HCT116 (cell line): Measurements from ENCODE around the gene METTL25. TPM values are rescaled to one million over a fixed set of nuclear protein-coding genes. Genes with fewer than 3 reads are reported as not detected.

Source experiments
- ATAC-seq: fragments of 200-7000 bp; cut with Tn5 transposase; 2 replicates; pipeline ENCODE4 v1.9.1; 2020; ENCODE audit warnings: mild to moderate bottlenecking, moderate library complexity
- BruUV-seq: library from RNA; stranded (reverse); fragments of 400-500 nt; replicated peaks from 2 replicates; lab custom pipeline; 2021; lab: Mats Ljungman, UMichigan
- CTCF ChIA-PET: fragments of 300-600 bp; sonication (Branson Sonifier 250); formaldehyde crosslinking; loops from one replicate; lab custom pipeline; 2021; ENCODE audit warnings: antibody characterized with exemption; lab: Charles Lee
- POLR2A ChIA-PET: fragments of 300-600, 350-600 bp; sonication (Branson Sonifier 250); formaldehyde crosslinking; loops from one replicate; lab custom pipeline; 2021; ENCODE audit warnings: antibody characterized with exemption; lab: Charles Lee
- RAD21 ChIA-PET, 2 experiments: fragments of 300-600 bp; sonication (Branson Sonifier 250); formaldehyde crosslinking; loops; one replicate each; lab custom pipeline; 2023; ENCODE audit warnings: low total read pairs in 2 of 2; ENCODE audit not compliant: uncharacterized antibody in 2 of 2, unreplicated experiment in 2 of 2, low non-redundant PET in 1 of 2; lab: Charles Lee
- DNase-seq: peaks from one replicate; pipeline ENCODE4 v3.0.0-alpha.2; 2010; ENCODE audit warnings: low read depth, low spot score
- H2AFZ ChIP-seq: fragments of 200-600 bp; shearing (Covaris generic), sonication (generic); 2 replicates; pipeline ENCODE4 v1.6.1; 2017; ENCODE audit warnings: low read depth, mixed run types, mixed read lengths, antibody characterized with exemption, low read length; ENCODE audit not compliant: poor library complexity, severe bottlenecking
- H3K27ac ChIP-seq: 2 replicates; pipeline ENCODE4 v1.5.1; 2012; ENCODE audit warnings: low read depth, low read length
- H3K27me3 ChIP-seq: fragments of 200-600 bp; sonication (generic); 2 replicates; pipeline ENCODE4 v1.6.1; 2016; ENCODE audit warnings: mixed run types, low read length, mixed read lengths; ENCODE audit not compliant: insufficient read depth
- H3K36me3 ChIP-seq, 2 experiments: fragments of 200-500 bp in 1 of 2; fragments of 200-600 bp in 1 of 2; sonication (Bioruptor generic) in 1 of 2; sonication (generic) in 1 of 2; 2 replicates each; pipeline versions ENCODE4 v1.5.1 to v1.6.1; 2014 to 2016; ENCODE audit warnings: low read length in 2 of 2, inconsistent platforms in 1 of 2, mixed read lengths in 1 of 2, mixed run types in 1 of 2; ENCODE audit not compliant: insufficient read depth in 2 of 2, control insufficient read depth in 1 of 2
- H3K4me1 ChIP-seq, 2 experiments: fragments of 200-600 bp in 1 of 2; sonication (generic) in 1 of 2; 2 replicates each; pipeline versions ENCODE4 v1.5.1 to v1.6.1; 2012 to 2017; ENCODE audit warnings: low read length in 2 of 2, inconsistent platforms in 1 of 2, mild to moderate bottlenecking in 1 of 2, mixed read lengths in 1 of 2, mixed run types in 1 of 2, moderate library complexity in 1 of 2; ENCODE audit not compliant: insufficient read depth in 2 of 2, control insufficient read depth in 1 of 2
- H3K4me2 ChIP-seq: fragments of 200-600 bp; sonication (generic); 2 replicates; pipeline ENCODE4 v1.6.1; 2017; ENCODE audit warnings: mixed run types, low read length, mixed read lengths
- H3K4me3 ChIP-seq, 2 experiments: fragments of 200-600 bp in 1 of 2; sonication (generic) in 1 of 2; replicated peaks in 1 of 2; 2 replicates each; pipeline ENCODE4 v1.5.1; 2011 to 2016; ENCODE audit warnings: low read length in 2 of 2, control low read depth in 1 of 2, low read depth in 1 of 2, mild to moderate bottlenecking in 1 of 2, mixed read lengths in 1 of 2, mixed run types in 1 of 2
- H3K79me2 ChIP-seq: fragments of 200-600 bp; sonication (generic); 2 replicates; pipeline ENCODE4 v1.6.1; 2017; ENCODE audit warnings: mild to moderate bottlenecking, mixed run types, low read length, moderate library complexity, mixed read lengths; ENCODE audit not compliant: insufficient read depth
- H3K9ac ChIP-seq: fragments of 200-600 bp; sonication (generic); 2 replicates; pipeline ENCODE4 v1.6.1; 2016; ENCODE audit warnings: low read length, mixed read lengths
- H3K9me2 ChIP-seq: fragments of 200-600 bp; sonication (generic), shearing (Covaris generic); 2 replicates; pipeline ENCODE4 v1.6.1; 2017; ENCODE audit warnings: mixed run types, mild to moderate bottlenecking, moderate library complexity; ENCODE audit not compliant: insufficient read depth
- H3K9me3 ChIP-seq, 2 experiments: fragments of 200-500 bp in 1 of 2; fragments of 200-600 bp in 1 of 2; sonication (Bioruptor generic) in 1 of 2; sonication (generic) in 1 of 2; 2 replicates each; pipeline ENCODE4 v1.6.1; 2014 to 2017; ENCODE audit warnings: low read length in 2 of 2, mixed read lengths in 2 of 2, inconsistent platforms in 1 of 2, low read depth in 1 of 2, mild to moderate bottlenecking in 1 of 2, mixed run types in 1 of 2, moderate library complexity in 1 of 2; ENCODE audit not compliant: control insufficient read depth in 1 of 2, insufficient read depth in 1 of 2
- H4K20me1 ChIP-seq: fragments of 200-600 bp; sonication (generic), shearing (Covaris generic); 2 replicates; pipeline ENCODE4 v1.6.1; 2017; ENCODE audit warnings: mixed run types, mild to moderate bottlenecking, moderate library complexity; ENCODE audit not compliant: insufficient read depth
- ATF3 ChIP-seq: IDR thresholded peaks from 2 replicates; pipeline ENCODE4 v1.6.1; 2012
- CBX3 ChIP-seq: IDR thresholded peaks from 2 replicates; pipeline ENCODE4 v1.6.1; 2012; ENCODE audit warnings: low read depth
- CEBPB ChIP-seq: IDR thresholded peaks from 2 replicates; pipeline ENCODE4 v1.6.1; 2012; ENCODE audit warnings: low read depth
- EGR1 ChIP-seq: IDR thresholded peaks from 2 replicates; pipeline ENCODE4 v1.6.1; 2012; ENCODE audit warnings: low read depth
- EZH2 ChIP-seq: fragments of 200-600 bp; sonication (generic); IDR thresholded peaks from 2 replicates; pipeline ENCODE4 v1.6.1; 2017; ENCODE audit warnings: antibody characterized with exemption, mixed run types
- EZH2phosphoT487 ChIP-seq: fragments of 200-600 bp; IDR thresholded peaks from 2 replicates; pipeline ENCODE4 v1.6.1; 2018; ENCODE audit warnings: antibody characterized with exemption, borderline replicate concordance
- FOSL1 ChIP-seq: IDR thresholded peaks from 2 replicates; pipeline ENCODE4 v1.6.1; 2012; ENCODE audit warnings: low read depth
- JUND ChIP-seq: IDR thresholded peaks from 2 replicates; pipeline ENCODE4 v1.6.1; 2012
- MAX ChIP-seq: IDR thresholded peaks from 2 replicates; pipeline ENCODE4 v1.6.1; 2012
- POLR2A ChIP-seq: IDR thresholded peaks from 2 replicates; pipeline ENCODE4 v1.7.0; 2011; ENCODE audit warnings: borderline replicate concordance; ENCODE audit not compliant: insufficient read depth, insufficient read length; ENCODE audit errors: extremely low read depth
- POLR2AphosphoS5 ChIP-seq: IDR thresholded peaks from 2 replicates; pipeline ENCODE4 v1.6.1; 2011; ENCODE audit warnings: mild to moderate bottlenecking, low read depth, low read length, moderate library complexity
- RAD21 ChIP-seq: IDR thresholded peaks from 2 replicates; pipeline ENCODE4 v1.6.1; 2012; ENCODE audit warnings: low read depth, mild to moderate bottlenecking
- REST ChIP-seq: IDR thresholded peaks from 2 replicates; pipeline ENCODE4 v1.6.1; 2012; ENCODE audit warnings: low read depth
- SP1 ChIP-seq: IDR thresholded peaks from 2 replicates; pipeline ENCODE4 v1.6.1; 2012; ENCODE audit warnings: low read depth
- SRF ChIP-seq: IDR thresholded peaks from 2 replicates; pipeline ENCODE4 v1.6.1; 2012; ENCODE audit warnings: low read depth
- TCF7L2 ChIP-seq: IDR thresholded peaks from 2 replicates; pipeline ENCODE4 v1.7.0; 2011; ENCODE audit warnings: borderline replicate concordance, inconsistent platforms; ENCODE audit not compliant: insufficient read depth, insufficient read length; ENCODE audit errors: extremely low read depth
- YY1 ChIP-seq: IDR thresholded peaks from 2 replicates; pipeline ENCODE4 v1.6.1; 2011; ENCODE audit warnings: low read length, low read depth, moderate library complexity, mild to moderate bottlenecking; ENCODE audit not compliant: insufficient replicate concordance; ENCODE audit errors: extremely low read depth
- ZBTB33 ChIP-seq: IDR thresholded peaks from 2 replicates; pipeline ENCODE4 v1.6.1; 2011; ENCODE audit warnings: mild to moderate bottlenecking, low read length, moderate library complexity; ENCODE audit not compliant: insufficient replicate concordance; ENCODE audit errors: extremely low read depth
- intact Hi-C: fragments of 100-400 bp; cut with micrococcal nuclease; formaldehyde crosslinking; loops from 2 replicates; pipeline ENCODE4 v1.10.0; 2022
- total RNA-seq: library from RNA; stranded (reverse); gene quantifications from one replicate; pipeline ENCODE4 v1.2.1, GENCODE V29; 2021; ENCODE audit not compliant: unreplicated experiment

METTL25 gene
- total RNA-seq, 1 experiment from 2014 or later = 4.4 TPM

GRCh38 chr12:82522762-82523161 lies 164.4 kb downstream of the METTL25 start:
- intact Hi-C loops = loop anchor here (10.0 kb wide), 1 partner anchor 482 kb away; no protein-coding TSS in a partner anchor
- TF ChIP-seq ZBTB33 (no peak), RAD21 (no peak), MAX (no peak), FOSL1 (no peak), CBX3 (no peak), CEBPB (no peak), TCF7L2 (no peak), ATF3 (no peak), POLR2AphosphoS5 (no peak), SP1 (no peak), EGR1 (no peak), REST (no peak), SRF (no peak), EZH2 (no peak), EZH2phosphoT487 (no peak), JUND (no peak), POLR2A (no peak), YY1 (no peak)
- no peak overlapping the region for H3K4me3 ChIP-seq
- no peaks in the 10 kb centered on the region for H3K79me2 ChIP-seq
- H3K36me3 ChIP-seq = no peaks in the 10 kb centered on the region
- H3K9me2 ChIP-seq = no peaks in the 10 kb centered on the region
- no peaks in the 10 kb centered on the region for H3K4me1 ChIP-seq
- no peak overlapping the region for H3K27ac ChIP-seq
- RAD21 ChIA-PET = no interaction called here
- POLR2A ChIA-PET = no interaction called here
- H3K9me3 ChIP-seq = no peaks in the 10 kb centered on the region
- H3K27me3 ChIP-seq = no peaks in the 10 kb centered on the region
- no TSS peak for BruUV-seq
- H3K9ac ChIP-seq = no peak overlapping the region
- no peaks in the 10 kb centered on the region for H4K20me1 ChIP-seq
- CTCF ChIA-PET = no interaction called here
- DNase-seq (no peak), ATAC-seq (no peak)
- H2AFZ ChIP-seq = no peak overlapping the region
- H3K4me2 ChIP-seq = no peak overlapping the region
